ENCODE measurements around the gene CFDP1.

The CFDP1 gene

DNA sequence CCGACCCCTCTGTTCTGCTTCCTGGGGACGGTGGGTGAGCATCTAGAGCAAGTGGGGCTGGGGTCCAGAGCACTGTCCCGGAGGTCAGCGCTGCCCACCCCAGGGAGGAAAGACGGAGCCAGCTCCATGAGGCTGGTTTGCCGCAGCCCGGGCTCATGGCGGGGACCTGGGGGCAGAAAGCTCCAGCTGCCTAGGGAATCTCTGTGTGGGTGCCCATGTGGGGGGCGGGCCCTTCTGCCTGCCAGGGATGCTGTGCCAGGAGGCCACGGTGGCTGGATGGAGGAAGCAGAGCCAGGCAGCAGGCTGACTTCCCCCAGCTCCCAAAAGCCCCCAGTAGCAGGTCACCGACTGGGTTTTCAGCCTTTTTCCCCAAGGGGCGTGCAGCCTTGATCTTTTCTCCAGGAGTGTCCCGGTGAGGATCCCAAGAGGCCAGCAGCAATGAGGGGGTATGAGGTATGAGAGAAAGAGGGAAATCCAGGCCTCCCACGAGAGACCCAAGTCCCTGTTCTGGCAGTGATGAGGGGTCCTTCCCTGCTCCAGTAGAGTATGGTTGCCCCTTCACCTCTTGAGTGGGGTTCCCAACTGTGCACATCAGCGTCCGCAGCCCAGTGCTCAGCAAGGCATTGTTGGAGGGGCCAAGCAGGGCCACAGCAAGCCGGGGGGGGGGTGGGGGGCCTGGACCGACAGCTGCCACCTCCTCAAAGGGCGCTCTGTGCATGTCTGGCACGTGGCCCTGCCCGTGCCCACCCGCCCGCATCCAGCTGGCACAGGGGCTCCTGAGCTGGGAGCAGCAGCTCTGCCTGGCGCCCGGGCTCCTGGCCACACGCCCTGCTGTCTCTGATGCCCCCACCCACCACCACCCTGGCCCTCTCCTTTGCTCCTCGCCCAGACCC is 166.3 kb downstream of the CFDP1 start:
- H3K27ac Mint-ChIP-seq, result no peak overlapping the region
- no peak for DNase-seq
- H3K36me3 Mint-ChIP-seq, result no peaks in the 10 kb centered on the region
- peaks cover 2% of the 10 kb centered on the region for H3K4me1 Mint-ChIP-seq
- CTCF ChIA-PET, result no interaction called here
- H3K9me3 Mint-ChIP-seq, result no peaks in the 10 kb centered on the region
- H3K4me3 Mint-ChIP-seq, result no peak overlapping the region
- H3K27me3 Mint-ChIP-seq, result peaks cover 85% of the 10 kb centered on the region

DNA sequence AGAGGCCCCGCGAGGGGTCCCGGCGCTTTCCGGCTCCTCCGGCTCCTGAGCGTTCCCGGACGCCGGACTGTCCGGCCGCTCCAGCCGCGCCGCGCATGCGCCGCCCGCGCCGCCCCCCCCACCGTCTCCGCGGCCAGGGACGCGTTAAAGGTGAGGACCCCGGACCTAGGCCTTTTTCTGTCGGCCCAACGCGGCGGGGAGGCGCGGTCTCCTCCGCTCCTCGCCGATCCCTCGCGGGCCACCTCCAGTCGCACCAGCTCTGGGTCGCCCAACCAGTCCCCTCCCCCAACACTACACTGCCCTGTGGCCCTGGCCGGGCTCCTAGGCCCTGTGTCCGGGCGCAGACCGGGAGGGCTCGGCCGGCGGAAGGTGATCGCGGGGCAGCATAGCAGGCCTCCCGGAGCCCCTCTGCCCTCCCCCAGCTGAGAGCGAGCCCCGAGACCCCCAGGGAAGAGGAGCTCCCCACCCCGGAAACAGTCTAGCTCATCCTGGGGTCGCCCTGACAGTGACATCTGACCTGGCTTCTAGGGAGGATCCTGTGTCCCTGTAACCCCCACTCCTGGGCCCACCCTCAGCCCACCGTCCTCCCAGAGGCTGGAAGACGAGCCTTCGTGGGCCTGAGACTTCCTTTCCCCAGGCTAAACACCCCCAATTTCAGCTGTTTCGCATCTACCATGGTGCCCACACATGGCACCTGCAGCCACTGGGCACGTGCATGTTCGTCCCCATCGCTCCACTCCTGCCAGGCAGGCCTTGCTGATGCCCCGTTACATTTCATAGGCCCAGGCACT is 167.2 kb downstream of the CFDP1 start:
- no peak for DNase-seq
- Mint-ChIP-seq H3K27me3 (peaks cover 85% of the 10 kb centered on the region), H3K4me3 (peak overlapping the region; percentile 19), H3K27ac (no peak overlapping the region), H3K4me1 (peaks cover 2% of the 10 kb centered on the region), H3K36me3 (no peaks in the 10 kb centered on the region), H3K9me3 (no peaks in the 10 kb centered on the region)
- CTCF ChIA-PET, result no interaction called here

DNA sequence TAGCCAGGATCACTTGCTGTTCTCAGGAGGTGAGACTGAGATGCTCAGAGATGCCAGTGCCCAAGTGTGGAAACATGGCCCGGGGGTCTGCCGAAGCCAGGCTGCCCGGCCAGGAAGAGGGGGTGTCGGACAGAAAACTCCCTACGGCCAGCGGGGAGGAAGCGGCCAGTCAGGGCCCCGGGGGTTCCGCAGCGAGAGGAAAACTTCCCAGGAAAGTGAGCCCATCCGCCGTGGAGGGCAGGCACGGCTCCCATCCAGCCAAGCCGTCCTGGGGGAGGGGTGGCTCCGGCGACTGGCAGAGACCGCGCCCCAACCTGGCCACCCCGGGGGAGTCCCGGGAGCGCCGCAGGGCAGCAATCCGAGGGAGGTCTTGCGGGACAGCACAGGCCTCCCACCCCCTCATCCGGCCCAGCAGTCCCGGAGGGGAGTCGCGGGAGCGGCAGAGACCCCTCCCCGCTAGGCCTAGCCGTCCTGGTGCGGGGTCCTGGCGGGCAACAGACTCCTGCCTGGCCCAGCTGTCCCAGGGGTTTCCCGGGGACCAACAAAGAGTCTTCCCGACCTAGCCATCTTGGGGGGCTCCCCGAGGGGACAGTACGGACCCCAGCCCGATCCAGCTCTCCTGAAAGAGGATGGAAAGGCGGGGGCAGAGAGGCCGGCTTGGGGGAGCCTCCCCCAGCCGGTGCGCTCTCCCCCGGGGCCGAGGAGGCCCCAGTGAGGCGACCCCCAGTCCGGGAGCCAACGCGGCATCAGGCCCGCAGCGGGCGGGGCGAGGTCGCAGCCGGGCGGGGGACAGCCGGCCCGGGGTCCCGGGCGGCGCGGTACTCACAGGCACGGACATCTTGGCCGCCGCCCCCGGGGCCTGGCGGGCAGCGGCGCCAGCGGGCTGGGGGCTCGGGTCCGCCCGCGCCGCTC is 168.0 kb downstream of the CFDP1 start:
- Mint-ChIP-seq H3K4me3 (no peak overlapping the region), H3K27me3 (peaks cover 92% of the 10 kb centered on the region), H3K36me3 (no peaks in the 10 kb centered on the region), H3K9me3 (no peaks in the 10 kb centered on the region), H3K4me1 (peaks cover 2% of the 10 kb centered on the region), H3K27ac (no peak overlapping the region)
- no peak for DNase-seq
- CTCF ChIA-PET, result no interaction called here

DNA sequence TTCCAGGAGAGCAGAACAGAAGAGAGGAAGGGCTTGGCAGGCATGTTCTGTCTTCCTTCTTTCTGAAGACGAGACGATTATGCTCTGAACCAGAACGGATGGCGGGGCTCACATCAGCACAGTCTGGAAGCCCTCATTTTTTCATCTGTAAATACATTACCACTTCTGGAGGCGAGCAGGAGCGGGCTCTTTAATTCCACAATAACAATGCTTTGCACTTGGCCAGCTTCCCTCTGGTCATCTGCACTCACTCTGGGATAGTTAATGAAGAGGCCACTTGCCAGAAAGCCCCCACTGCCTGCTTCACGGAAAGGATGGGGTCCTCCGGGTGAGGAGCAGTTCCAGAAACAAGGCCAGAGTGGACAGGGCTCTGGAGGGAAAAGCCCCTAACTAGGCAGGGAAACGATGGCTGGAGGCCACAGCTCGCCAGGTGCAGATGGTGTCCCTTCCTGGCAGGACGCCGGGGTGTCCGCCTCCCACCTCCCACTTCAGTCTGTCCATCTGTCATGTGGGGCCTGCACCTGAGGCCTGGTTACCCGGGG is 168.8 kb downstream of the CFDP1 start:
- no peak overlapping the region for H3K27ac Mint-ChIP-seq
- peaks cover 2% of the 10 kb centered on the region for H3K4me1 Mint-ChIP-seq
- DNase-seq, result no peak
- H3K9me3 Mint-ChIP-seq, result no peaks in the 10 kb centered on the region
- no peaks in the 10 kb centered on the region for H3K36me3 Mint-ChIP-seq
- no peak overlapping the region for H3K4me3 Mint-ChIP-seq
- H3K27me3 Mint-ChIP-seq, result peaks cover 94% of the 10 kb centered on the region
- CTCF ChIA-PET, result no interaction called here

DNA sequence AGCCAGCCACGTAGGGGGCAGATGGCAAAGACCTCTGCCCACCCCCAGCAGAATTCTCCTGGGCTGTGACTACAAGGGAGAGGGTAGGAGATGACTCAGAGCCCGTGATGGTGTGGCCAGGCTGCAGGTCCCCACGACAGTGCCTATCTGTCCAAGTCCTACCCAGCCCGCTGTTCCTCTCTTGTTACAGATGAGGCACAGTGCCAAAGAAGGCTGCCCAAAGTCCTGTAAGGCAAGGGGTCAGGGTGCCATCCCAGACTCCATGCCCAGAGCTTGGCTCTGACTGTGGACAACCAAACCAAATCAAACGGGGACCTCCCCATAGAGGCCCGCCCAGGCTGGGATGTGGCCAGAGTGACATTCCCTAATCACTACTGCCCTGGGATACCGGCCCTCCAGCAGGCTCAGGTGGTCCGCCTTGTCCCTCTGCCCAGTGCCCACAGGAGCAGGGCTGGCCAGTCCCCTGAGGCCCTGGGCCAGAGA is 169.3 kb downstream of the CFDP1 start:
- peaks cover 2% of the 10 kb centered on the region for H3K4me1 Mint-ChIP-seq
- H3K36me3 Mint-ChIP-seq, result no peaks in the 10 kb centered on the region
- H3K9me3 Mint-ChIP-seq, result no peaks in the 10 kb centered on the region
- H3K4me3 Mint-ChIP-seq, result no peak overlapping the region
- H3K27ac Mint-ChIP-seq, result no peak overlapping the region
- DNase-seq, result no peak
- CTCF ChIA-PET, result no interaction called here
- H3K27me3 Mint-ChIP-seq, result peaks cover 91% of the 10 kb centered on the region

DNA sequence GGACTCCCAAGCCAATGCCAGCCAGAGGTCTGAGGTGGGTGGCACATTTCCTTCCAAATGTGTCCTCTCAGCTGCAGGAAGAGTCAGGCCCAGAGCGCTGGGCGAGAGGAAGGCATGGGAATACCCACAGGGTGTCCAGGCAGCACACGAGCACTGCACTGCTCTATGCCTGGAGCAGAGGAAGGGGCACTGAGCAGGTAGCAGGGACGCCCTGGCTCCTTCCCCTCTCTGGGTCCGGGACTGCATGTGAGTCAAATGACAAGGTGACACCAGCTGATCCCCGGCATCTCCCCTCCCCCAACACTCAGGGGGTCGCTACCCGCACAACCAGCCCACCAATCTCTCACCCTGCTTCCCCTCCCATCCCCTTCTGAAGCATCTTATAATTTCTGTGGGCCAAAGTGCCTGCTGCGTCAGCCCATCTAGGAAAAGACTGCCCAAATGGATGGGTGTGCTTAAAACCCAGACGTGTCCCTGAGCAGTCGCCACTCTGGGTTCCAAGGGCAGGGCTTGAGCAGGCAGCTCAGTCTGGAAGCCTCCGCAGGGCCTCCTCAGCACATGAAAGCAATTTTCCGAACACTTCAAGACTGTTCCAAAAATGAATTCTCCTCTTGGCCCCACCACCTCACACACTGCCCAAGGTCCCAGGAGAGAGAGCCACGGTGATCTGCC is 169.9 kb downstream of the CFDP1 start:
- H3K27me3 Mint-ChIP-seq, result peaks cover 91% of the 10 kb centered on the region
- H3K27ac Mint-ChIP-seq, result no peak overlapping the region
- CTCF ChIA-PET, result no interaction called here
- no peaks in the 10 kb centered on the region for H3K36me3 Mint-ChIP-seq
- no peaks in the 10 kb centered on the region for H3K9me3 Mint-ChIP-seq
- peaks cover 2% of the 10 kb centered on the region for H3K4me1 Mint-ChIP-seq
- no peak for DNase-seq
- no peak overlapping the region for H3K4me3 Mint-ChIP-seq

DNA sequence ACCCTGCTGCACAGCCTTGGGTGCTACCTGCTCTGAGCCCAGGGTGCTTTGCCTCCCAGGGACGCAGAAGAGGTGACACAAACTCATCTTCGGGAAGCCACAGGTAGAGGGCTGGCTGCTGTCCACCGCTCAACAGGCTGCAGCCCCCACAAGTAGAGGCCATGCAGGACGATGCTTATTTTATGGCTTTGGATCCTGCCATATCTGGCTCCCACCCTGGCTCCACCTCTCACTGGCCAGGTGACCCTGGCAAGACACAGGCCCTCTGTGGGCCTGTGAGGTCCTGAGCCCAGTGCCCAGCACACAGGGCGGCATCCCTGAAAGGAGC is 170.5 kb downstream of the CFDP1 start:
- H3K4me3 Mint-ChIP-seq, result no peak overlapping the region
- H3K27me3 Mint-ChIP-seq, result peaks cover 91% of the 10 kb centered on the region
- no peak overlapping the region for H3K27ac Mint-ChIP-seq
- H3K9me3 Mint-ChIP-seq, result no peaks in the 10 kb centered on the region
- H3K4me1 Mint-ChIP-seq, result peaks cover 2% of the 10 kb centered on the region
- CTCF ChIA-PET, result no interaction called here
- DNase-seq, result no peak
- H3K36me3 Mint-ChIP-seq, result no peaks in the 10 kb centered on the region

DNA sequence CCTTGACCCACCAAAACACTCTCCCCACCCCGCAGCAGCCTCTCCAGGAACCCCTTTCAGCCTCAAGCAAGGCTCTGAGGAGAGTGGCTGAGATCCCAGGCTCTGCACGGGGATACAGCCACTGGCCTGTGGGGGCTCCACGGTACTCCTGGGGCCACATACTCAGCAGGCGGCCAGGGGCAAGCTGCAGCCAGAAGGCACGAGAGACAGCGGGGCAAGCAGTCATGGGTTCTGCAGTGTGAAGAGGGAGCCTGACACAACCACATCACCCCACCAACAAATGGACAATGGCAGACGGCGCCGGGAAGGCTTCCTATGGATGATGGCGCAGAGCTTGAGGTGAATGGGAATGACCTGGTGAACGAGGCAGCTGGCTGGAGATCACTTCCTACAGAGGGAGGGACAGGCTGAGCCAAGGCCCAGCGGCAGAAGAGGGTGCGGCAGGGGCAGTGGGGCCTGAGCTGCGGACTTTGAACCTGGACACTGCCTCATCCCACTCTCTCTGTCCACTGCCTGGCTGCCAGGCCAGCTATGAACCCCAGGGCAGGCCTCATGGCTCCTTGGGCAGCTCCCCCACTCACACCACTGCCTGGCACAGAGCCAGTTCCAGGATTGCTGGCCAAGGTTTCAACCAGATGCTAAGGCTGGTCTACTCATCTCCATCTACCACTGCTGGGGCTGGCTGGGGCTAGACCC is 171.1 kb downstream of the CFDP1 start:
- H3K27ac Mint-ChIP-seq, result no peak overlapping the region
- no peak for DNase-seq
- H3K36me3 Mint-ChIP-seq, result no peaks in the 10 kb centered on the region
- H3K4me3 Mint-ChIP-seq, result no peak overlapping the region
- CTCF ChIA-PET, result interaction anchor here (1.0 kb wide), 1 partner anchor 28 kb away, joined by 3 read pairs; no protein-coding TSS in a partner anchor
- H3K4me1 Mint-ChIP-seq, result peaks cover 2% of the 10 kb centered on the region
- H3K9me3 Mint-ChIP-seq, result no peaks in the 10 kb centered on the region
- peaks cover 91% of the 10 kb centered on the region for H3K27me3 Mint-ChIP-seq

DNA sequence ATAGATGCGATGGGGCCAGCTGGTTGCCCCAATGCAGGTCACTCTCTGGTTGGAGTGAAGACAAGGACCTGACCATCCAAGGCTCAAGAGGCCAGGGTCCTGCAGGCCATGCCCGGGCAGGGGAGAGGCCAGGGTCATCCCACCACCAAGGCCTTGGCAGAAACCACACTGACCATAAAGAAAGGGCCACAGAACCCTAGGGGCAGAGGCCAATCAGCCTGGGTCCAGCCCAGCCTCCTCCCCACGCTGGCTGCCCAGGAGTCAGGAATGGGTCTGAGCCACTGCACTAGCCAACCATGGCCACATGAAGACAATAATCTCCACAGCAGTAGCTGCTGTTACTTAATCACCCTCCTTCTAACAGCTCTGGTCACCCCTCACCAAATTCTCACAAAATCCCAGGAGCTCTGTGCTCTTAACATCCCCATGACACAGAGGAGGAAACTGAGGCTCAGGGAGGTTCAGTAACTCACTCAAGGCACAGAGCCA is 171.7 kb downstream of the CFDP1 start:
- CTCF ChIA-PET, result interaction anchor here (1.0 kb wide), 1 partner anchor 28 kb away, joined by 3 read pairs; no protein-coding TSS in a partner anchor
- no peaks in the 10 kb centered on the region for H3K9me3 Mint-ChIP-seq
- H3K27ac Mint-ChIP-seq, result no peak overlapping the region
- H3K36me3 Mint-ChIP-seq, result no peaks in the 10 kb centered on the region
- peaks cover 91% of the 10 kb centered on the region for H3K27me3 Mint-ChIP-seq
- peaks cover 2% of the 10 kb centered on the region for H3K4me1 Mint-ChIP-seq
- DNase-seq, result no peak
- no peak overlapping the region for H3K4me3 Mint-ChIP-seq

DNA sequence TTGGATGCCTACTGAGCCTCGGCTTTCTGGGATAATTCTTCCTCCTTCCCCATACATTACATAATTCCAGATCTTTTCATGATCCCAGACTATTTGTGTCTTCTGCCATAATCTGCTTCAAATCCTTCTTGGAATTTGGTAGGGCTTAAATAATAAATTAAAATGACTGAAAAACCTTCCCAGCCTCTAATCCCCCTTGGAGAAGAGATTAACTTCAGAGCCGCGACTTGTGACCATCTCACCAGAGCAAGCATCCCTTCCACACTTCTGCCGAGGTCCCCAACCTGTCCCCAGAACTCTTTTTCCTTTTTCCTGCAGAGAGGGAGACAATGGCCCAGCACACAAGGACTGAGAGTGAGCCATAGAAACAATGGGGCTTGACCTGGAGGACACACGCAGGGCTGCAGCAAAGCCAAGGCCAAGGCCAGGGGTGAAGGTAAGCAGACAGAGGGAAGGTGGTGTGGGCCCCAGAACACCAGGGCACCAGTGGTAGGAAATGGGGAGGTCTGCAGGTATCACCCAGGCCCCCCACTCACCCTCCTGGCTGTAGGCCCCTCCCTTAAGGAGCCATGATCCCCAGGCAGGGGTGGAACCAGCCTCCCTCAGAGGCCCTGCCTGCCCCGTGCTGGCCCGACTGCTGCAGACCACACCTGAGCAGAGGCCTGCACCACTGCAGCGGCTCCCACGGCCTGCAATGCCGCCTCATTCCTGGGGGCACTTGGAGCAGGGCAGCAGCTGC is 172.3 kb downstream of the CFDP1 start:
- H3K27ac Mint-ChIP-seq, result no peak overlapping the region
- no peak overlapping the region for H3K4me3 Mint-ChIP-seq
- CTCF ChIA-PET, result interaction anchor here (1.0 kb wide), 1 partner anchor 28 kb away, joined by 3 read pairs; no protein-coding TSS in a partner anchor
- H3K4me1 Mint-ChIP-seq, result no peaks in the 10 kb centered on the region
- H3K9me3 Mint-ChIP-seq, result no peaks in the 10 kb centered on the region
- H3K27me3 Mint-ChIP-seq, result peaks cover 91% of the 10 kb centered on the region
- no peaks in the 10 kb centered on the region for H3K36me3 Mint-ChIP-seq
- DNase-seq, result no peak

DNA sequence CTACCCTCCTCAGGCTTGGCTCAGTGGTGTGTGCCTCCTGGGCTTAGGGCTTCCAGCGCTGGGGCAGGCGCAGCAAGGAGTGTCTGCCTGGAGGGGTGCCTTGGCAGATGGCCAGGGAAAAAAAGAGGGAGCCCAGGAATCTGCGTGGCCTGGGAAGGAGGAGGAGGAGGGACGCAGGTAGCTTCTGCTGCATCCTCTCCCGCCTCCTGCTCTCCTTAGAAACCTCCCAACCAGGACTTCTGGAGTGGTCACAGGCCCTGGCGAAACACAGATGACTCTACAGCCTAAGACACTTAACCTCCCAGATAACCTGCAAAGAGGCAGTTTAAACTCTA is 174.5 kb downstream of the CFDP1 start:
- H3K27me3 Mint-ChIP-seq, result peaks cover 93% of the 10 kb centered on the region
- CTCF ChIA-PET, result no interaction called here
- no peaks in the 10 kb centered on the region for H3K4me1 Mint-ChIP-seq

DNA sequence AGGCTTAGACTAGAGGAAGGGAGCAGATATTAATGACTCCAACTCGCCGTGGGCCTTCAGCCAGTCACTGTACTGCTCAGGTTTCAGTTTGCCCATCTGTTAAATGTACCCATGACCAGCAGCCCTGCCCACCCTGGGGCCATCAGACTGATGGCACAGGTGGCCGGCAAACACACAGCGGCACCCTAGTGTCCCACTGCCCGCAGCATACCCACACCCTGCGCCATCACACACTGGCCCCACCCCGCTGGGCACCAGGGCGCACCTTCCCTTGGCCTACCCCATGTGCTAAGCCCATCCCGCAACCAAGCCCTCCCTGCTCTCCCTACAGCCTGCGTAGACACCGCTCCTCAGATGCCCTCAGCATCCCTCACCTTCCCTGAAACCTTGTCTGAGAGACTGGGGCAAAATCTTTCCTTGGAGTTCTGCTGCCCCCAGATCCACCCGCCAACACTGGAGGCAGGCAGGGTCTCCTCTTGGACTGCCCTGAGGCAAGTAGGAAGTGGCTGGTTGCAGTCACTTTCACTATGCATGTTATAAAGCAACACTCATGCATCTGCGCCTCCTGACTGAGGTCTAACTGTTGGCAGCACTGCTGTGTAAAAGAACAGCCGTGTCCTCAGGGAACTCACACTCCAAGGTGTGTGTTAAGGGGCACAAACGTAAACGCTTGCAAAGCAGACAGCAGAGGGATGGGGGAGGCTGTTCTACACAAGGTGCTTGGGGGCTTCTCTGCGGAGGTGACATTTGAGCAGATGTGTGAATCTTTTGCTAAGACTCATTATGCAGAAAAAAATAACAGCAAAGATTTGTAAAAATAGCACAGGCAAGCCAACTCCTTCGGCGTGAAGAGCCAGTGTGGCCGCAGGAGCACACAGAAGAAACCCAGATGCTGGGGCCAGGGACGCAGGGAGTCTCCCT is 175.2 kb downstream of the CFDP1 start:
- H3K27ac Mint-ChIP-seq, result no peak overlapping the region
- peaks cover 93% of the 10 kb centered on the region for H3K27me3 Mint-ChIP-seq
- no peaks in the 10 kb centered on the region for H3K36me3 Mint-ChIP-seq
- CTCF ChIA-PET, result no interaction called here
- no peak for DNase-seq
- no peaks in the 10 kb centered on the region for H3K9me3 Mint-ChIP-seq
- H3K4me1 Mint-ChIP-seq, result no peaks in the 10 kb centered on the region
- no peak overlapping the region for H3K4me3 Mint-ChIP-seq

More for the DNA sequence above, 174.5 kb downstream of the CFDP1 start:
- no peaks in the 10 kb centered on the region for H3K36me3 Mint-ChIP-seq
- H3K4me3 Mint-ChIP-seq, result no peak overlapping the region
- DNase-seq, result no peak
- no peaks in the 10 kb centered on the region for H3K9me3 Mint-ChIP-seq
- H3K27ac Mint-ChIP-seq, result no peak overlapping the region
